NOMO-1 (cell line): ENCODE results near the gene CHAF1A.
A peak's percentile ranks its signal among the peaks of the same experiment; 100 is the strongest.

Experiments used
- DNase-seq, 2 experiments: peaks; one replicate each; lab custom pipeline; 2025; ENCODE audit not compliant: unreplicated experiment in 2 of 2; lab: John Stamatoyannopoulos, UW

Gene CHAF1A

GRCh38 chr19:4366666-4367335, 35.6 kb upstream of the CHAF1A start:
- no peak for DNase-seq

- DNase-seq, result no peak
Observed at GRCh38 chr19:4367336-4367723, 35.1 kb upstream of the CHAF1A start.

GRCh38 chr19:4367781-4368127, 34.7 kb upstream of the CHAF1A start:
- DNase-seq, result no peak

GRCh38 chr19:4368128-4368820, 34.2 kb upstream of the CHAF1A start:
- no peak for DNase-seq

GRCh38 chr19:4369109-4369887, 33.1 kb upstream of the CHAF1A start:
- peak; percentile 75 to 80 for DNase-seq

- DNase-seq, result peak; percentile 54 to 61
Observed at GRCh38 chr19:4369888-4370260, 32.6 kb upstream of the CHAF1A start.

- no peak for DNase-seq
Observed at GRCh38 chr19:4370418-4371041, 31.9 kb upstream of the CHAF1A start.

GRCh38 chr19:4371247-4372164, 30.9 kb upstream of the CHAF1A start:
- no peak for DNase-seq

GRCh38 chr19:4372165-4373012, 30.1 kb upstream of the CHAF1A start:
- no peak for DNase-seq

GRCh38 chr19:4373013-4373367, 29.4 kb upstream of the CHAF1A start:
- no peak for DNase-seq

GRCh38 chr19:4373601-4374497, 28.6 kb upstream of the CHAF1A start:
- DNase-seq, result peak in 1 of 2 experiments; percentile 32

GRCh38 chr19:4374498-4375163, 27.8 kb upstream of the CHAF1A start:
- DNase-seq, result peak; percentile 53 to 55

GRCh38 chr19:4375164-4376027, 27.0 kb upstream of the CHAF1A start:
- DNase-seq, result peak; percentile 43 to 52

- no peak for DNase-seq
Observed at GRCh38 chr19:4376028-4376670, 26.3 kb upstream of the CHAF1A start.

GRCh38 chr19:4376671-4376990, 25.8 kb upstream of the CHAF1A start:
- DNase-seq, result no peak

GRCh38 chr19:4376991-4377781, 25.3 kb upstream of the CHAF1A start:
- DNase-seq, result no peak
